Measurements from ENCODE around the gene RTN4RL1.

DNA sequence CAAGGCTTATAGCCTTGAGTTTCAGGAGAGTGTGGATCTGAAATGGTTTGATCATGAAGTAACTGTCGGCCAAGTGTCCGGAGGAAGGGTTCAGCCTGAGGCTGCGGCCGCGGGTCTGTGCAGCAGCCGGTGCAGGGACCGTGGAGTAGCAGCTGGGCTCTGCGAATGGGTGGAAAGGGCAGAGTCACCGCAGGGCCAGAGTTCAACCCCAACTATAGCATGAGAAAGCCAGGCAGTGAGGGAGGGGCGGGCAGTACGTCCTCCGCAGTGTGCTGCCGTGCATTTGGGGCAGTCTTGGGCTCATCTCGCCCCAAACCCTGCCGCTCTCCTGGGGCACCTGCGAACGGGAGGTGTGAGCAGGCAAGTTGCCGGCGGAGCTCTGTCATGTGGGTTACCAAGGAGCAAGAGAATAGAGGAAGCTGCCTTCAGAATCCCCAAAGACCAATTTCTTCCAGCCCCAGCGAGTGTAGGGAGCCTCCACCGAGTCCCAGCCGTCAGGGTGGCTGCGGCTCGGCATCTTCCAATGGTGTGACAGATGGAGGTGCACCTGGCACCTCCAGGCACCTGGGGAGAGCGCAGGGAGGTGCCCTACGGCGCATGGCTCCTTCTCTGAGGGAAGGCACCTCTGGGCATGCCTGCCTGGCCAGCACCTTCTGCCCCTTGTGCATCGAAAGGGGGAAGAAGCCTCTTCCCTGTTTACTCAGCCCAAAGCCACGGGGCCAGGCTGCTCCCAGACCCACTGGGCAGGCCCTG, 108.0 kb downstream of the RTN4RL1 start:
- TF ChIP-seq, protein P1, sequence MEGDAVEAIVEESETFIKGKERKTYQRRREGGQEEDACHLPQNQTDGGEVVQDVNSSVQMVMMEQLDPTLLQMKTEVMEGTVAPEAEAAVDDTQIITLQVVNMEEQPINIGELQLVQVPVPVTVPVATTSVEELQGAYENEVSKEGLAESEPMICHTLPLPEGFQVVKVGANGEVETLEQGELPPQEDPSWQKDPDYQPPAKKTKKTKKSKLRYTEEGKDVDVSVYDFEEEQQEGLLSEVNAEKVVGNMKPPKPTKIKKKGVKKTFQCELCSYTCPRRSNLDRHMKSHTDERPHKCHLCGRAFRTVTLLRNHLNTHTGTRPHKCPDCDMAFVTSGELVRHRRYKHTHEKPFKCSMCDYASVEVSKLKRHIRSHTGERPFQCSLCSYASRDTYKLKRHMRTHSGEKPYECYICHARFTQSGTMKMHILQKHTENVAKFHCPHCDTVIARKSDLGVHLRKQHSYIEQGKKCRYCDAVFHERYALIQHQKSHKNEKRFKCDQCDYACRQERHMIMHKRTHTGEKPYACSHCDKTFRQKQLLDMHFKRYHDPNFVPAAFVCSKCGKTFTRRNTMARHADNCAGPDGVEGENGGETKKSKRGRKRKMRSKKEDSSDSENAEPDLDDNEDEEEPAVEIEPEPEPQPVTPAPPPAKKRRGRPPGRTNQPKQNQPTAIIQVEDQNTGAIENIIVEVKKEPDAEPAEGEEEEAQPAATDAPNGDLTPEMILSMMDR (IDR thresholded peaks at IDR 0.05) = no peak
- no peak for TF ChIP-seq POLR2A (IDR thresholded peaks at IDR 0.05)
